Mononuclear cell (primary cell): Measurements from ENCODE around the gene ITPKB. TPM values are rescaled to one million over a fixed set of nuclear protein-coding genes. Genes with fewer than 3 reads are reported as not detected.

ENCODE experiments used
- H3K27me3 ChIP-seq: 2 replicates; pipeline ENCODE4 v1.6.0; 2011; ENCODE audit warnings: low read length, control low read depth; ENCODE audit not compliant: insufficient read depth
- H3K4me1 ChIP-seq: 2 replicates; pipeline ENCODE4 v1.5.1; 2011; ENCODE audit warnings: mild to moderate bottlenecking, low read length, control low read depth; ENCODE audit not compliant: insufficient read depth
- H3K4me3 ChIP-seq: 2 replicates; pipeline ENCODE4 v1.5.1; 2011; ENCODE audit warnings: mild to moderate bottlenecking, low read length, moderate library complexity
- H3K9me3 ChIP-seq: 2 replicates; pipeline ENCODE4 v1.5.1; 2011; ENCODE audit warnings: low read depth, mild to moderate bottlenecking, control low read depth, low read length
- total RNA-seq: library from RNA; depleted of rRNA; stranded (reverse); fragments of >200 nt; gene quantifications from one replicate; pipeline ENCODE4 v1.2.3, GENCODE V29; 2012

ITPKB gene
- total RNA-seq, 1 donor: 235 TPM

- no peaks in the 10 kb centered on the region for H3K27me3 ChIP-seq
- H3K4me3 ChIP-seq: no peak overlapping the region
- H3K4me1 ChIP-seq: peaks cover 3% of the 10 kb centered on the region
- no peaks in the 10 kb centered on the region for H3K9me3 ChIP-seq
Observed at GRCh38 chr1:226655251-226656163, 83.6 kb downstream of the ITPKB start.

GRCh38 chr1:226654668-226655055 is 84.4 kb downstream of the ITPKB start:
- no peaks in the 10 kb centered on the region for H3K9me3 ChIP-seq
- peaks cover 11% of the 10 kb centered on the region for H3K4me1 ChIP-seq
- no peaks in the 10 kb centered on the region for H3K27me3 ChIP-seq
- H3K4me3 ChIP-seq: no peak overlapping the region

- Histone ChIP-seq H3K27me3 (no peaks in the 10 kb centered on the region), H3K9me3 (no peaks in the 10 kb centered on the region), H3K4me1 (peaks cover 11% of the 10 kb centered on the region), H3K4me3 (no peak overlapping the region)
Observed at GRCh38 chr1:226654046-226654667, 84.9 kb downstream of the ITPKB start.

GRCh38 chr1:226653311-226653921 is 85.7 kb downstream of the ITPKB start:
- Histone ChIP-seq H3K9me3 (no peaks in the 10 kb centered on the region), H3K4me3 (no peak overlapping the region), H3K4me1 (peaks cover 11% of the 10 kb centered on the region), H3K27me3 (no peaks in the 10 kb centered on the region)

GRCh38 chr1:226652613-226653012 is 86.5 kb downstream of the ITPKB start:
- Histone ChIP-seq H3K4me3 (no peak overlapping the region), H3K27me3 (no peaks in the 10 kb centered on the region), H3K4me1 (peaks cover 11% of the 10 kb centered on the region), H3K9me3 (no peaks in the 10 kb centered on the region)

- Histone ChIP-seq H3K27me3 (no peaks in the 10 kb centered on the region), H3K4me1 (peaks cover 11% of the 10 kb centered on the region), H3K9me3 (no peaks in the 10 kb centered on the region), H3K4me3 (no peak overlapping the region)
Observed at GRCh38 chr1:226651732-226652105, 87.4 kb downstream of the ITPKB start.

- Histone ChIP-seq H3K9me3 (no peaks in the 10 kb centered on the region), H3K27me3 (no peaks in the 10 kb centered on the region), H3K4me3 (no peak overlapping the region), H3K4me1 (peaks cover 14% of the 10 kb centered on the region)
Observed at GRCh38 chr1:226651041-226651731, 87.9 kb downstream of the ITPKB start.

GRCh38 chr1:226650236-226650841 is 88.7 kb downstream of the ITPKB start:
- Histone ChIP-seq H3K4me1 (peaks cover 23% of the 10 kb centered on the region), H3K4me3 (no peak overlapping the region), H3K9me3 (no peaks in the 10 kb centered on the region), H3K27me3 (no peaks in the 10 kb centered on the region)

GRCh38 chr1:226649780-226650179 is 89.3 kb downstream of the ITPKB start:
- Histone ChIP-seq H3K9me3 (no peaks in the 10 kb centered on the region), H3K27me3 (no peaks in the 10 kb centered on the region), H3K4me1 (peaks cover 28% of the 10 kb centered on the region), H3K4me3 (no peak overlapping the region)

GRCh38 chr1:226649244-226649643 is 89.8 kb downstream of the ITPKB start:
- Histone ChIP-seq H3K9me3 (no peaks in the 10 kb centered on the region), H3K27me3 (no peaks in the 10 kb centered on the region), H3K4me1 (peaks cover 34% of the 10 kb centered on the region), H3K4me3 (no peak overlapping the region)

- H3K4me1 ChIP-seq: peaks cover 42% of the 10 kb centered on the region
- H3K4me3 ChIP-seq: no peak overlapping the region
- H3K9me3 ChIP-seq: no peaks in the 10 kb centered on the region
- H3K27me3 ChIP-seq: no peaks in the 10 kb centered on the region
Observed at GRCh38 chr1:226648421-226648820, 90.7 kb downstream of the ITPKB start.

- Histone ChIP-seq H3K9me3 (no peaks in the 10 kb centered on the region), H3K4me1 (peaks cover 49% of the 10 kb centered on the region), H3K4me3 (no peak overlapping the region), H3K27me3 (no peaks in the 10 kb centered on the region)
Observed at GRCh38 chr1:226647719-226648118, 91.4 kb downstream of the ITPKB start.

- peaks cover 57% of the 10 kb centered on the region for H3K4me1 ChIP-seq
- no peaks in the 10 kb centered on the region for H3K9me3 ChIP-seq
- H3K27me3 ChIP-seq: no peaks in the 10 kb centered on the region
- H3K4me3 ChIP-seq: no peak overlapping the region
Observed at GRCh38 chr1:226646870-226647449, 92.1 kb downstream of the ITPKB start.

GRCh38 chr1:226646026-226646869 is 92.8 kb downstream of the ITPKB start:
- Histone ChIP-seq H3K4me3 (no peak overlapping the region), H3K27me3 (no peaks in the 10 kb centered on the region), H3K4me1 (peaks cover 58% of the 10 kb centered on the region), H3K9me3 (no peaks in the 10 kb centered on the region)
